ENCODE measurements around the gene ASB11. TPM values are rescaled to one million over a fixed set of nuclear protein-coding genes. Genes with fewer than 3 reads are reported as not detected.
A peak's percentile ranks its signal among the peaks of the same experiment; 100 is the strongest.

Gene ASB11
- total RNA-seq, 1 donor from 2014 or later, result not detected

GRCh38 chrX:15299941-15300851 lies 15.2 kb downstream of the ASB11 start:
- TF ChIP-seq EZH2phosphoT487 (IDR thresholded peaks at IDR 0.05), result no peak
- no peak for TF ChIP-seq EZH2 (IDR thresholded peaks at IDR 0.05)
- TF ChIP-seq CTCF (IDR thresholded peaks at IDR 0.05), result peak; percentile 68
- H3K9me3 Mint-ChIP-seq, result no peaks in the 10 kb centered on the region
- Histone ChIP-seq H3K4me1 (no peaks in the 10 kb centered on the region), H3K27ac (no peak overlapping the region), H2AFZ (replicated peaks) (no peak overlapping the region), H3K4me2 (no peak overlapping the region), H3K36me3 (no peaks in the 10 kb centered on the region), H3K4me3 (no peak overlapping the region), H3F3A (ENCODE audit: low read depth) (no peaks in the 10 kb centered on the region), H3K9ac (no peak overlapping the region), H3K79me2 (ENCODE audit: low read depth) (no peaks in the 10 kb centered on the region), H3K27me3 (no peaks in the 10 kb centered on the region), H3K9me3 (ENCODE audit: low read depth) (no peaks in the 10 kb centered on the region), H4K20me1 (ENCODE audit: low read depth) (no peaks in the 10 kb centered on the region)
- no peak overlapping the region for H3K27ac Mint-ChIP-seq
- peak; percentile 8 for DNase-seq (ENCODE audit: low spot score)
- peaks cover 3% of the 10 kb centered on the region for H3K27me3 Mint-ChIP-seq (ENCODE audit: insufficient read depth, low read depth)
- H3K4me1 Mint-ChIP-seq, result no peaks in the 10 kb centered on the region
- H3K4me3 Mint-ChIP-seq, result no peak overlapping the region
- no peaks in the 10 kb centered on the region for H3K36me3 Mint-ChIP-seq

GRCh38 chrX:15298780-15299179 lies 16.7 kb downstream of the ASB11 start:
- no peaks in the 10 kb centered on the region for H4K20me1 ChIP-seq (ENCODE audit: low read depth)
- no peak overlapping the region for H3K4me2 ChIP-seq
- TF ChIP-seq EZH2phosphoT487 (IDR thresholded peaks at IDR 0.05) (no peak), EZH2 (IDR thresholded peaks at IDR 0.05) (no peak), CTCF (IDR thresholded peaks at IDR 0.05) (no peak)
- no peak overlapping the region for H3K27ac ChIP-seq
- no peak overlapping the region for H2AFZ ChIP-seq (replicated peaks)
- no peak for DNase-seq (ENCODE audit: low spot score)
- no peaks in the 10 kb centered on the region for H3K36me3 ChIP-seq
- H3K9me3 ChIP-seq (ENCODE audit: low read depth), result no peaks in the 10 kb centered on the region
- Mint-ChIP-seq H3K27ac (no peak overlapping the region), H3K27me3 (ENCODE audit: insufficient read depth, low read depth) (peaks cover 3% of the 10 kb centered on the region), H3K9me3 (no peaks in the 10 kb centered on the region), H3K4me3 (no peak overlapping the region), H3K4me1 (no peaks in the 10 kb centered on the region), H3K36me3 (no peaks in the 10 kb centered on the region)
- H3K79me2 ChIP-seq (ENCODE audit: low read depth), result no peaks in the 10 kb centered on the region
- no peaks in the 10 kb centered on the region for H3K27me3 ChIP-seq
- H3K4me3 ChIP-seq, result no peak overlapping the region
- no peaks in the 10 kb centered on the region for H3K4me1 ChIP-seq
- H3F3A ChIP-seq (ENCODE audit: low read depth), result no peaks in the 10 kb centered on the region
- H3K9ac ChIP-seq, result no peak overlapping the region

GRCh38 chrX:15298201-15298600 lies 17.2 kb downstream of the ASB11 start:
- Mint-ChIP-seq H3K27me3 (ENCODE audit: insufficient read depth, low read depth) (peaks cover 3% of the 10 kb centered on the region), H3K4me3 (no peak overlapping the region), H3K27ac (no peak overlapping the region), H3K36me3 (no peaks in the 10 kb centered on the region), H3K9me3 (no peaks in the 10 kb centered on the region), H3K4me1 (no peaks in the 10 kb centered on the region)
- no peak for TF ChIP-seq EZH2phosphoT487 (IDR thresholded peaks at IDR 0.05)
- no peak for TF ChIP-seq CTCF (IDR thresholded peaks at IDR 0.05)
- no peak for TF ChIP-seq EZH2 (IDR thresholded peaks at IDR 0.05)
- Histone ChIP-seq H4K20me1 (ENCODE audit: low read depth) (no peaks in the 10 kb centered on the region), H3K9ac (no peak overlapping the region), H3K9me3 (ENCODE audit: low read depth) (no peaks in the 10 kb centered on the region), H3K36me3 (no peaks in the 10 kb centered on the region), H3K4me1 (no peaks in the 10 kb centered on the region), H2AFZ (replicated peaks) (no peak overlapping the region), H3K27ac (no peak overlapping the region), H3K27me3 (no peaks in the 10 kb centered on the region), H3F3A (ENCODE audit: low read depth) (no peaks in the 10 kb centered on the region), H3K4me2 (no peak overlapping the region), H3K79me2 (ENCODE audit: low read depth) (no peaks in the 10 kb centered on the region), H3K4me3 (no peak overlapping the region)
- no peak for DNase-seq (ENCODE audit: low spot score)
